ENCODE data around the gene TXNRD2. TPM values are rescaled to one million over a fixed set of nuclear protein-coding genes. Genes with fewer than 3 reads are reported as not detected.
"Not testable (repeated sequence)": the region's sequence is repeated elsewhere in the genome, so short reads cannot be mapped to it uniquely, and the experiment has no call there.

TXNRD2 gene
- total RNA-seq, 1 donor from 2014 or later = 22.2 TPM

GRCh38 chr22:19931514-19931913, 10.1 kb downstream of the TXNRD2 start:
- H3K9me3 Mint-ChIP-seq = peaks cover 9% of the 10 kb centered on the region
- DNase-seq (ENCODE audit: low read depth, low spot score) = no peak
- no peaks in the 10 kb centered on the region for H3K4me1 Mint-ChIP-seq
- H3K4me3 Mint-ChIP-seq = no peak overlapping the region
- TF ChIP-seq CTCF (conservative IDR thresholded peaks at IDR 0.05) = no peak
- peaks cover 14% of the 10 kb centered on the region for H3K36me3 Mint-ChIP-seq (ENCODE audit: low read depth)
- H3K27me3 Mint-ChIP-seq (ENCODE audit: low read depth) = no peaks in the 10 kb centered on the region
- H3K27ac Mint-ChIP-seq (ENCODE audit: unreplicated experiment) = no peak overlapping the region

GRCh38 chr22:19930551-19931486, 10.8 kb downstream of the TXNRD2 start:
- Mint-ChIP-seq H3K4me3 (no peak overlapping the region), H3K36me3 (ENCODE audit: low read depth) (peaks cover 7% of the 10 kb centered on the region), H3K27ac (ENCODE audit: unreplicated experiment) (no peak overlapping the region), H3K27me3 (ENCODE audit: low read depth) (no peaks in the 10 kb centered on the region), H3K4me1 (no peaks in the 10 kb centered on the region), H3K9me3 (peaks cover 5% of the 10 kb centered on the region)
- DNase-seq (ENCODE audit: low read depth, low spot score) = no peak
- TF ChIP-seq CTCF (conservative IDR thresholded peaks at IDR 0.05) = no peak

GRCh38 chr22:19929586-19930550, 11.8 kb downstream of the TXNRD2 start:
- H3K4me3 Mint-ChIP-seq = no peak overlapping the region
- no peak overlapping the region for H3K27ac Mint-ChIP-seq (ENCODE audit: unreplicated experiment)
- no peak for DNase-seq (ENCODE audit: low read depth, low spot score)
- no peaks in the 10 kb centered on the region for H3K36me3 Mint-ChIP-seq (ENCODE audit: low read depth)
- H3K9me3 Mint-ChIP-seq = no peaks in the 10 kb centered on the region
- no peak for TF ChIP-seq CTCF (conservative IDR thresholded peaks at IDR 0.05)
- H3K27me3 Mint-ChIP-seq (ENCODE audit: low read depth) = no peaks in the 10 kb centered on the region
- H3K4me1 Mint-ChIP-seq = no peaks in the 10 kb centered on the region

GRCh38 chr22:19928207-19928606, 13.4 kb downstream of the TXNRD2 start:
- Mint-ChIP-seq H3K27me3 (ENCODE audit: low read depth) (no peaks in the 10 kb centered on the region), H3K27ac (ENCODE audit: unreplicated experiment) (no peak overlapping the region), H3K4me1 (no peaks in the 10 kb centered on the region), H3K36me3 (ENCODE audit: low read depth) (no peaks in the 10 kb centered on the region), H3K9me3 (no peaks in the 10 kb centered on the region), H3K4me3 (no peak overlapping the region)
- no peak for DNase-seq (ENCODE audit: low read depth, low spot score)
- TF ChIP-seq CTCF (conservative IDR thresholded peaks at IDR 0.05) = no peak

GRCh38 chr22:19927696-19928095, 13.9 kb downstream of the TXNRD2 start:
- H3K9me3 Mint-ChIP-seq = no peaks in the 10 kb centered on the region
- TF ChIP-seq CTCF (conservative IDR thresholded peaks at IDR 0.05) = no peak

GRCh38 chr22:19926028-19926427, 15.6 kb downstream of the TXNRD2 start:
- not testable (repeated sequence) for H3K27ac Mint-ChIP-seq (ENCODE audit: unreplicated experiment); H3K9me3 Mint-ChIP-seq; H3K4me3 Mint-ChIP-seq; H3K27me3 Mint-ChIP-seq (ENCODE audit: low read depth); DNase-seq (ENCODE audit: low read depth, low spot score); H3K4me1 Mint-ChIP-seq; H3K36me3 Mint-ChIP-seq (ENCODE audit: low read depth)

More at GRCh38 chr22:19927696-19928095, 13.9 kb downstream of the TXNRD2 start:
- DNase-seq (ENCODE audit: low read depth, low spot score) = no peak
- H3K27me3 Mint-ChIP-seq (ENCODE audit: low read depth) = no peaks in the 10 kb centered on the region
- H3K4me1 Mint-ChIP-seq = no peaks in the 10 kb centered on the region
- no peak overlapping the region for H3K4me3 Mint-ChIP-seq
- H3K36me3 Mint-ChIP-seq (ENCODE audit: low read depth) = no peaks in the 10 kb centered on the region
- no peak overlapping the region for H3K27ac Mint-ChIP-seq (ENCODE audit: unreplicated experiment)
